HepG2 (cell line): ENCODE data around the gene KIRREL3. TPM values are rescaled to one million over a fixed set of nuclear protein-coding genes. Genes with fewer than 3 reads are reported as not detected.

Experiments used
- ATAC-seq: fragments of 200-7000 bp; cut with Tn5 transposase; 3 replicates; pipeline ENCODE4 v1.9.1; 2020; ENCODE audit warnings: mild to moderate bottlenecking, moderate library complexity
- BruUV-seq: library from RNA; stranded (reverse); fragments of 400-500 nt; replicated peaks from 2 replicates; lab custom pipeline; 2021; lab: Mats Ljungman, UMichigan
- CTCF ChIA-PET: fragments of 300-600 bp; formaldehyde crosslinking; extraction: SDS; loops from one replicate; lab custom pipeline; 2021; ENCODE audit warnings: low total read pairs, inconsistent platforms, low intra/inter-chr PET ratio; lab: Yijun Ruan, JAX
- POLR2A ChIA-PET: fragments of 350-600 bp; sonication (Branson Sonifier 250); formaldehyde crosslinking; loops from one replicate; lab custom pipeline; 2020; ENCODE audit warnings: antibody characterized with exemption, inconsistent platforms; lab: Yijun Ruan, JAX
- DNase-seq: peaks from one replicate; pipeline ENCODE4 v3.0.0-alpha.2; 2015; ENCODE audit warnings: low spot score
- FAIRE-seq: peaks from 3 replicates; lab custom pipeline; 2011; peaks lifted over from hg19 to GRCh38; lab: Jason Lieb, UNC
- H2AFZ ChIP-seq: one replicate; pipeline ENCODE4 v1.6.1; 2011; ENCODE audit warnings: low read length, inconsistent platforms
- H3K27ac ChIP-seq: fragments of 300-600 bp; 3 replicates; pipeline ENCODE4 v1.8.0; 2011; ENCODE audit warnings: mixed run types, mild to moderate bottlenecking, mixed read lengths, low read length, inconsistent platforms; ENCODE audit not compliant: insufficient read depth; ENCODE audit errors: extremely low read length
- H3K27me3 ChIP-seq, 2 experiments: fragments of 200-600 bp in 1 of 2; 2 replicates in 1 of 2; 3 replicates in 1 of 2; pipeline versions ENCODE4 v1.6.0 to v1.8.0; 2011; ENCODE audit warnings: low read length in 2 of 2, mild to moderate bottlenecking in 2 of 2, moderate library complexity in 2 of 2, inconsistent platforms in 1 of 2; ENCODE audit not compliant: insufficient read depth in 2 of 2, control insufficient read depth in 1 of 2
- H3K36me3 ChIP-seq, 2 experiments: fragments of 200-600 bp in 1 of 2; replicated peaks in 1 of 2; 2 replicates in 1 of 2; 3 replicates in 1 of 2; pipeline versions ENCODE4 v1.5.1 to v1.8.0; 2011; ENCODE audit warnings: low read length in 2 of 2, inconsistent platforms in 1 of 2; ENCODE audit not compliant: insufficient read depth in 2 of 2, control insufficient read depth in 1 of 2
- H3K4me1 ChIP-seq: 2 replicates; pipeline ENCODE4 v1.5.1; 2012; ENCODE audit warnings: low read length, inconsistent platforms; ENCODE audit not compliant: insufficient read depth
- H3K4me2 ChIP-seq: 2 replicates; pipeline ENCODE4 v1.6.0; 2011; ENCODE audit warnings: low read depth, low read length, inconsistent platforms
- H3K4me3 ChIP-seq, 3 experiments: fragments of 200-600 bp in 1 of 3; sonication (generic), shearing (Covaris generic) in 1 of 3; replicated peaks in 1 of 3; 2 replicates each; pipeline ENCODE4 v1.5.1; 2011 to 2016; ENCODE audit warnings: low read length in 3 of 3, inconsistent platforms in 2 of 3, low read depth in 2 of 3, mild to moderate bottlenecking in 2 of 3, control low read depth in 1 of 3, mixed read lengths in 1 of 3; ENCODE audit not compliant: insufficient read depth in 1 of 3
- H3K79me2 ChIP-seq: one replicate; pipeline ENCODE4 v1.6.1; 2011; ENCODE audit warnings: low read length, inconsistent platforms; ENCODE audit not compliant: insufficient read depth
- H3K9ac ChIP-seq: 2 replicates; pipeline ENCODE4 v1.6.0; 2011; ENCODE audit warnings: mild to moderate bottlenecking, low read depth, low read length, inconsistent platforms; ENCODE audit not compliant: insufficient read depth
- H3K9me3 ChIP-seq: 2 replicates; pipeline ENCODE4 v1.5.1; 2012; ENCODE audit warnings: mild to moderate bottlenecking, low read length
- H4K20me1 ChIP-seq: 2 replicates; pipeline ENCODE4 v1.6.0; 2011; ENCODE audit warnings: inconsistent platforms, mild to moderate bottlenecking, low read length, moderate library complexity; ENCODE audit not compliant: insufficient read depth
- ATF7 ChIP-seq, 2 experiments: fragments of 450-650 bp in 1 of 2; sonication (generic) in 1 of 2; formaldehyde crosslinking in 1 of 2; IDR thresholded peaks; 2 replicates each; pipeline versions ENCODE4 v1.4.0 to v1.6.1; 2016 to 2020; ENCODE audit warnings: antibody characterized with exemption in 1 of 2, mild to moderate bottlenecking in 1 of 2, missing genetic modification reagents in 1 of 2
- GTF2F1 ChIP-seq: fragments of 150-350 bp; IDR thresholded peaks from 2 replicates; pipeline ENCODE4 v1.6.1; 2014; ENCODE audit warnings: low read length
- NFE2 ChIP-seq: sonication (generic); formaldehyde crosslinking; IDR thresholded peaks from 2 replicates; pipeline ENCODE4 v1.4.0; 2020; ENCODE audit warnings: missing genetic modification reagents
- POLR2A ChIP-seq, 2 experiments: IDR thresholded peaks; 2 replicates each; pipeline ENCODE4 v1.6.1; 2011; ENCODE audit warnings: low read depth in 2 of 2, low read length in 2 of 2, mild to moderate bottlenecking in 1 of 2, moderate library complexity in 1 of 2; ENCODE audit not compliant: insufficient read depth in 1 of 2
- RORA ChIP-seq: sonication (generic); formaldehyde crosslinking; IDR thresholded peaks from 2 replicates; pipeline ENCODE4 v1.5.0; 2020; ENCODE audit warnings: mild to moderate bottlenecking, missing genetic modification reagents, moderate library complexity
- SIN3A ChIP-seq: IDR thresholded peaks from 2 replicates; pipeline ENCODE4 v1.6.1; 2011; ENCODE audit warnings: low read depth, mild to moderate bottlenecking, control low read depth, low read length, borderline replicate concordance
- UBTF ChIP-seq: sonication (generic); formaldehyde crosslinking; IDR thresholded peaks from 2 replicates; pipeline ENCODE4 v1.4.0; 2020; ENCODE audit warnings: mild to moderate bottlenecking, missing genetic modification reagents
- ZBTB39 ChIP-seq: sonication (generic); formaldehyde crosslinking; IDR thresholded peaks from 2 replicates; pipeline ENCODE4 v1.5.0; 2020; ENCODE audit warnings: missing genetic modification reagents
- ZNF160 ChIP-seq: sonication (generic); formaldehyde crosslinking; IDR thresholded peaks from 2 replicates; pipeline ENCODE4 v1.8.0; 2022; ENCODE audit warnings: mild to moderate bottlenecking, inconsistent platforms, missing genetic modification reagents
- ZNF263 ChIP-seq: sonication (generic); formaldehyde crosslinking; IDR thresholded peaks from 2 replicates; pipeline ENCODE4 v1.4.0; 2020; ENCODE audit warnings: missing genetic modification reagents
- ZNF34 ChIP-seq: sonication (generic); formaldehyde crosslinking; IDR thresholded peaks from 2 replicates; pipeline ENCODE4 v1.4.0; 2020; ENCODE audit warnings: mild to moderate bottlenecking, missing genetic modification reagents, borderline replicate concordance
- ZNF614 ChIP-seq: IDR thresholded peaks from 2 replicates; pipeline ENCODE4 v1.6.1; 2018; ENCODE audit warnings: missing biosample characterization, missing genetic modification reagents, inconsistent platforms, borderline replicate concordance
- ZNF724P ChIP-seq: sonication (generic); formaldehyde crosslinking; IDR thresholded peaks from 2 replicates; pipeline ENCODE4 v1.8.0; 2022; ENCODE audit warnings: missing genetic modification reagents, borderline replicate concordance
- WGBS: methylation state at CpG from one replicate; pipeline ENCODE4 v1.1.6; 2017; ENCODE audit warnings: low lambda C conversion rate; 5-methylcytosine and 5-hydroxymethylcytosine counted together
- in situ Hi-C: cut with HindIII; loops from 2 replicates; pipeline ENCODE4 v1.10.0; 2017; ENCODE audit warnings: low pct_unique_long_range_greater_than_20kb; ENCODE audit not compliant: extremely low pct_ligation_motif_present
- intact Hi-C: fragments of 100-400 bp; cut with micrococcal nuclease; formaldehyde crosslinking; loops from one replicate; pipeline ENCODE4 v1.10.0; 2022; ENCODE audit not compliant: unreplicated experiment
- polyA plus RNA-seq, 8 experiments: library from polyadenylated mRNA; depleted of rRNA in 3 of 8; stranded (reverse) in 7 of 8; unstranded in 1 of 8; fragments of >200 nt; fragmentation: Illumina TruSeq in 4 of 8; extraction: Trizol in 4 of 8; gene quantifications; 2 replicates each; pipeline versions ENCODE4 v1.2.1 to v1.2.3, GENCODE V29; 2011 to 2016; ENCODE audit warnings: low read depth in 4 of 8, missing spikeins in 1 of 8, mixed read lengths in 1 of 8; ENCODE audit not compliant: insufficient read depth in 1 of 8
- total RNA-seq, 5 experiments: library from RNA; depleted of rRNA; stranded (reverse); fragments of >200 nt; fragmentation: Illumina TruSeq; extraction: Trizol; gene quantifications; 2 replicates each; pipeline ENCODE4 v1.2.3, GENCODE V29; 2016; ENCODE audit warnings: low read depth in 1 of 5

Gene KIRREL3
- total and polyA plus RNA-seq, 2 of the 13 experiments (the other 11 are each of a cell fraction or from before 2014, with no cell fraction given): not detected

- TF ChIP-seq ZNF614 (CRISPR knock-in tag) (no peak), ZNF724P (no peak), GTF2F1 (no peak), ZNF34 (CRISPR knock-in tag) (no peak), ZBTB39 (CRISPR knock-in tag) (no peak), UBTF (CRISPR knock-in tag) (no peak), ZNF263 (CRISPR knock-in tag) (no peak), POLR2A (IDR thresholded peaks at IDR 0.05; ENCODE audit: insufficient read depth in 1 of 2, low read depth in 2 of 2, low read length in 2 of 2) (no peak), RORA (CRISPR knock-in tag) (no peak), ZNF160 (CRISPR knock-in tag) (no peak), NFE2 (CRISPR knock-in tag) (no peak), SIN3A (no peak), ATF7 (IDR thresholded peaks at IDR 0.05) (no peak), ATF7 (CRISPR knock-in tag; IDR thresholded peaks at IDR 0.05) (no peak)
- TF ChIP-seq, all 625 proteins: peak for 0
- BruUV-seq: no TSS peak
- Histone ChIP-seq H3K79me2 (no peaks in the 10 kb centered on the region), H3K9me3 (no peaks in the 10 kb centered on the region), H3K27ac (no peak overlapping the region), H3K4me1 (no peaks in the 10 kb centered on the region), H4K20me1 (no peaks in the 10 kb centered on the region), H3K36me3 (no peaks in the 10 kb centered on the region), H3K4me3 (no peak overlapping the region), H3K27me3 (peaks cover 1 to 18% of the 10 kb centered on the region in 2 experiments; a peak in 3 of 5 replicates), H3K4me2 (no peak overlapping the region), H3K9ac (no peak overlapping the region), H2AFZ (no peak overlapping the region)
- intact Hi-C loops: no loop called here
- DNase-seq (no peak), ATAC-seq (no peak; the same call in 2 of the 3 replicates), FAIRE-seq (no peak)
- POLR2A ChIA-PET: no interaction called here
- 5% methylated on average over 5 of the region's 5 CpGs for WGBS
- CTCF ChIA-PET: no interaction called here
- in situ Hi-C loops: no loop called here
Observed at GRCh38 chr11:126570489-126570888, 430.1 kb downstream of the KIRREL3 start.
